Renal cortical epithelial cell (primary cell): ENCODE results near the gene EIF3L. TPM values are rescaled to one million over a fixed set of nuclear protein-coding genes. Genes with fewer than 3 reads are reported as not detected.
A peak's percentile ranks its signal among the peaks of the same experiment; 100 is the strongest.

Experiments
- DNase-seq: peaks from one replicate; pipeline ENCODE4 v3.0.0-alpha.2; 2011; ENCODE audit warnings: low read depth
- total RNA-seq: library from RNA; depleted of rRNA; stranded (reverse); fragments of >200 nt; gene quantifications from 2 replicates; pipeline ENCODE4 v1.2.3, GENCODE V29; 2014

EIF3L gene
- total RNA-seq, 1 donor from 2014 or later: 409 TPM

DNA sequence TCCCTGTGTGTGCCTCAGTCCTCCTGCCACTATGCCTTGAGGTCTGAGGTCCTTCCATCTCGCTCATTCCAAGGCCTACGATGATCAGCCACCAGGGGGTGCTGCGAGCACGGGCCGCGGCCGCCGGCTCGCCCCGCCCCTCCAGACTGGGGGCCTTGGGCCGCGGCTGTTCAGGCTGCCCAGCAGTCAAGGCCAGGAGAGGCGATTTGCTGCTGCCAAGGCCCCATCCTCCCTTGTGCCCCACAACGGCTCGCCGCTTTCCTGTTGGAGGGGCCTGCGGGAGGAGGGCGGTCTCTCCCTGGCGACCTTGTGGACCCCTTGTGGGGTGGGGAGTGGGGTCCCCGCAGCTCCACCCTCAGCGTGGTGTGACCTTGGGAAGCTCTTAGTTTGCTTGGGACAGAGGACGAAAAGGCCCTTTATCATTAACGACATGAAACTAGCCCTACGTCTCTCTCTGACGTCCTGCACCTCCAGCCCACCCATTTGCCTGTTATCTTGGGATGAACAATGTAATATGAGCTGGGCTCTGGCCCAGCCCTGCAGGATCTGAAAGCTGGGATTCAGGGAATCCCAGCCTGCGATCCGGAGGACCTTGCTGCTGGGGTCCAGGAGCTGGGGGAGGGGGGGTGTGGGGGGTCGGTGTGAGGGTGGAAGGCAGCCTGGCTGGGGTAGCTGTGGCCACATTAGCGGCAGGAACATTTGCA, 31.4 kb upstream of the EIF3L start:
- DNase-seq: peak; percentile 40

- no peak for DNase-seq
Measured at GRCh38 chr22:37818409-37819104, 30.7 kb upstream of the EIF3L start.

DNA sequence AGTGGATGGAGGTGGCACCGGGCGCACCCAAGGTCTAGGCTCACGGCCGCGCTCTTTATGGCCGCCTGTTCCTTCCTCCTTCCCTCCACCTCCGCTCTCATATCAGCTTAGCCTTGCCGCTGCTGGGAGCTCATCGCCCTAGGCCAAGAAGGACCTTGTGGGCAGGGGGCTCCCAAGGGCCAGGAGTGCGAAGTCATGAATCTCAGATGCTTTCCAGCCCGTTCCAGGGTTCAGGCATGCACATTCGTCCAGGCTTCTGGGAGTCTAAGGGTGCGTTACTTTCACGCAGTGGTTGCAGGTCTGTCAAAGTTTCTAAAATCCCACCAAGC, 30.1 kb upstream of the EIF3L start:
- DNase-seq: no peak

- DNase-seq: no peak
Measured at GRCh38 chr22:37820350-37820749, 28.9 kb upstream of the EIF3L start.

DNA sequence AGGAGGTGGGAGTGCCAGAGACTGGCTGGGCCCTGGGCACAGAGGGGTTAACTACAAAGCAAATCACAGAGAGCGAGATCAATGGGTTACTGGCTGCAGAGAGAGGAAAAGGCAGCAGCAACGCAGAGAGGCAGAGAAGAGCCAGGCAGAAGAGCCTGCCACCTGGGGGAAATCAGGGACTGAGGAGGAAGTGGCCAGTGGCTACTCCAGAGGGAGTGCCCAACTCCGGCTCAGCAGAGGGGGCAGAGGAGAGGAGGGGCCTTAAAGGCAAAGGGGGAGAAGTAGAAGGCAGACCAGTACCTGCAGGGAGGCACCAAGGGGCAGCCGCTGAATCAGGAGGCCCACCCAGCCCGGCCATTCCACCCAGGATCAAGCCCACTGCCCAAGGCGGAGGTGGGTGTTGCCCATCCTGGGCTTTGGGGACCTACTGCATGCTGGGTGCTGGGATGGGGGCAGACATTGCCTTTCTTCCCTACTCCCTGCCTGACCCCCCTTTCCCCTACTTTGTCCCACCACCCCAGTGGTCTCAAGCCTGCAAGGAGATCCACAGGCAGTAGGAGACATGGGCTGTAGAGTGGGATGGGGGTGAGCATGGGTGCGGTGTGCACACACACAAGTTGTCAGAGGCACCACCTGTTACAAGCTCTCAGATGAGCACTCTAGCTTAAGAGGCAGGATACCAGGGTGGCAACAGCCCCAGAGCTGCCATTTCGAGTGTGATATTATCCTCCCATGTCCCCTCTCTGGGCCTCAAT, 27.0 kb upstream of the EIF3L start:
- no peak for DNase-seq

- no peak for DNase-seq
Measured at GRCh38 chr22:37823134-37823985, 25.9 kb upstream of the EIF3L start, which contains the start of gene GALR3. Gene GALR3 (plus strand): TSS chr22:37823382. CDS start chr22:37823407, 25 bp downstream.

- DNase-seq: no peak
Measured at GRCh38 chr22:37824674-37825641, 24.3 kb upstream of the EIF3L start.

DNA sequence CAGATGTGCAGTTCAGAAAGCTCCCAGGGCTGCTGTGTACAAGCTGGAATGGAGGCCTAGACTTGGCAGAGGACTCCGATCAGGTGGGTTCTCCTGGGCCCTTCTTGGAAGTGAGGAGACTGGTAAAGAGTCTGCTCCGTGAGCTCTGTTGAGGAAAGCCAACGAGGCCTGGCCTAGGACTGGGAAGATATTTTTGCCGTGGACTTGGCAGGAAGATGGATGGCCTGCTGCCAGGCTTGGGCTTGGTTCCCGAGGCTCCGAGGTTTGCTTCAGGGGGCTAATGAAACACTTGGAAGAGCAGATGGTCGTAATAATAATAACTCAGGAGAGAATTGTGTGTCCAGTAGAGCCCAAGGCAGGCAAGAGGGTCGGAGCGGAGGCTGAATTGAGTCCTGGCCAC, 22.2 kb upstream of the EIF3L start:
- no peak for DNase-seq

DNA sequence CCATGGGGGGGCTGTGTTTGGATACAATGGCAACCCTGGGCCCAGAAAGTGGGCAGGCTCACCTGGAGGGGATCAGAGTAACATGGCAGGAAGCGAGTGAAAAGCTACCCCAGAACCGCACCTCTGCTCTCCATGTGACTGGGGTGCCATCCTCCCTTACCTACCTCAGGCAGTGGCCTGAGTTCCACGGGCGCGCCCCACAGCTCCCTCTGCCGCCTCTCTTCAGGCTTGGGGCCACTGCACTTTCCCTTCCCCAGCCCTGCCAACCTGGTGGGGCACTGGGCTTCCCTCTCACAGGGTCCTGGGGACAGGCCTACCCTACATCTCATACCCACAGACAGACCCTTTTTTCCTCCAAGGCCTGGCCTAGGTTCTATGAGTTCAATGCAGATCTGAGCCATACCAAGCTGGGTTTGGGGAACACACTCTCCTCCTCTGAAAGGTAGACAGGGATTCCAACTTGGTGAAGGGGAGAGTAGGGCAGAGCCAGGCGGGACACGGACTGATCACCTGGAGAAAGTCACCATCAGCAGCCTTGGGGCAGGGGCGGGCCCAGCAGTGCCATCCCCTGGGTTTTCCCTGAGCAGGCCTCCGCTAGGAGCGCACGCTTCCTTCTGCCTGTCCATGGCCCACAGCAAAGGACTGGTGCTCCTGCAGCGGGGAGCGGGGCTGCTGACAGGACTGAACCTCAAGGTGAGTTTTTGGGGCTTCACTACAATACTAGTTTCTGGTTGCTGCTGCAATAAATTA, 19.0 kb upstream of the EIF3L start:
- no peak for DNase-seq

- no peak for DNase-seq
Measured at GRCh38 chr22:37831472-37831871, 17.7 kb upstream of the EIF3L start.

DNA sequence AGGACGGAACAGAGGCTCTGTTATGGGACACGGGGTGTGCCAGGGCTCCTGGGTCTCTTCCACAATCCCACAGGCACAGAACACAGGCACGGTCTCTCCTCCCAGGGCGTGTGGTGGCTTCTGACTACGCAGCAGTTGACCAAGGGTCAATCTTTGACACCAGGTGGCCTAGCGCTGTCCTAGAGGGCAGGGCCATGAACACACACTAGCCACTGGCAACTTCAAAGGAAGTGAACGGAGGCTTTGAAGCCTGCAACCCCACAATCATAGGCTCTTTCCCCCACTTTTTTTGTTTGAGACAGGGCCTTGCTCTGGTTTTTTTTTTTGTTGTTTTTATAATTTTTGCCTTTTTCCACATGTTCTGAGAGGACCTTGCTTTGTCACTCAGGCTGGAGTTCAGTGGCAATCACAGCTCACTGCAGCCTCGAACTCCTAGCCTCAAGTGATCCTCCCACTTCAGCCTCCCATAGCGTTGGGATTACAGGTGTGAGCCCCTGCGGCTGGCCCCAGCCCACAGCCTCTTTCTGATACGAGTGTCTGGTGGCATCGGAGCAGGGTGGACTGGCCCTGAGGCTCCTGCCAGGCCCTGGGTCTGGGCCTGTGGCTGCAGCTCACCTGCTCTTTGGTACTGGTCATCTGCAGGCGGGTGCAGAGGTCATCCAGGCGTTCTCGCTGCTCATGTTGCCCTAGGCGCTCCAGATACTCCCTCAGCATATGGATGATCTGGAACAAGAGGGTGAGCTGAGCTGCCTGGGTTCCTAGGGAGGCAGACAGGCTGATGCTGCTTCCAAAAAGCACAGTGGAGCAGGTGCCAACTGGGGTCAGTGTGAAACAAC, 17.0 kb upstream of the EIF3L start:
- no peak for DNase-seq

DNA sequence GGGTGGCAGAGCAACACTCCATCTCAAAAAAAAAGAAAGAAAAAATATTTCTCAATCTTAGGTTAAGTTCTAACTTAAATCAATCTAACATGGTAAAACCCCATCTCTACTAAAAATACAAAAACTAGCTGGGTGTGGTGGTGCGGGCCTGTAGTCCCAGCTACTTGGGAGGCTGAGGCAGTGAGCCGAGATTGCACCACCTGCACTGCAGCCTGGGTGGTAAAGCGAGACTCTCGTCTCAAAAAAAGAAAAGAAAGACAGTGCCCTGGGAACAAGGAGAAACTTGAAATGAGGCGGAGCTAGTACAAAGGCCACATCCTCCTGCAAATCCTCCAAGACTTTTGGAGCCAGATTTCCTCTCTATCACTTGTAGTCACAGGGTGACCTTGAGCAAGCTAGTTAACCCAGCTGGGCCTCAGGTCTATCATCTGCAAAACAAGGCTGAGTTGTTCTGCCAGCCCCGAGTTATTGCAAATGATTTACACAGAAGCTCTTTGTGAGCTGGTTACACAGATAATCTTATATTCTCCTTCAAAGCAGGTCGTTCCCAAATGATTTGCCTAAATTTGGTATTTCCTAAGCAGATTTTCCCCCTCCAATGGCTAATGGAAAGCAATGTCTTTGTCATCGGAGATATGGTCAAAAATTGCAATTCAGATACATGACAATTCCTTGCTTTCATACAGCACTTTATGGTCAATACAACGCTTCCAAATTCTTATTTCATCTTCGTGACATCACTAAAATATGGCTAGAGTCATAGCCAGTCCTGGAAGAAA, 7.0 kb upstream of the EIF3L start:
- DNase-seq: no peak

DNA sequence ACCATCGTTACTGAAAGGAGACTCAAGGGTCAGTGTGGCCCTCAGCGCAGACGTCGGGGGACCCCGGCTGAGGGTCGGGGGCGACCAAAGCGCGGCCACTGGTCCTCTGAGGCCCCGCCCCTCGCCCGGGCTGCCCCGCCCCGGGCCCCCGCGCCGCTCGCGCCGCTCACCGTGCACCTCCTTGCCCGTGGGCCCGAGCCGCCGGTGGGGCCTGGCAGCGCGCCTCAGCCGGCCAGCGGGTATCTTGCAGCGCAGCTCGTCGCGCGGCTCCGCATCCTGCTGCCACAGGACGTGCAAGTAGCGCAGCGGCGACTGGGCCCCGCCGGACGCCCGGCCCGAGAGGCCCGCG, 5.5 kb upstream of the EIF3L start:
- no peak for DNase-seq

GRCh38 chr22:37844904-37845329, 4.3 kb upstream of the EIF3L start:
- DNase-seq: no peak

GRCh38 chr22:37846433-37846832, 2.8 kb upstream of the EIF3L start:
- no peak for DNase-seq

GRCh38 chr22:37848587-37849088, 581 bp upstream of the EIF3L start:
- DNase-seq: peak; percentile 36

GRCh38 chr22:37850801-37851200, 1.6 kb downstream of the EIF3L start:
- no peak for DNase-seq

DNA sequence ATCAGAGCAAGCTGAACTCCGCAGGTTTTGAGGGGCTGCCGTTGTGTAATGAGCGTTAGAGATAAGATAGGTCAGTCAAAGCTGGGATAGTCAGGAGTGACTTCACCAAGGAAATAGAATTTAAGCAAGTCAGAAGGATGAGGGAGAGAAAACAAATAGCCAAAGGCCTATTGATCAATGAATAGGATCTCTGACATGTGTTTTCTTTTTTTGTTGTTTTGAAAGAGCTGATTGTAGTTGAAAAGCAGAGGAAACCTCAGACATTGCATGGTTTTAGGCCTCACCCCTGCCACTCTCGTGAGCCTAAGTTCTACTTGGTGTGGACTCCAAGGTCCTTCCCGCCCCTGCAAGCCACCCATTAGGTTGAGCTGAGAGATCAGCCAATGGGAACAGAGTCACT, 3.2 kb downstream of the EIF3L start:
- DNase-seq: no peak
